ENCODE measurements around the gene FBXO40.
"Not testable (repeated sequence)": the region's sequence is repeated elsewhere in the genome, so short reads cannot be mapped to it uniquely, and the experiment has no call there.

The FBXO40 gene, protein sequence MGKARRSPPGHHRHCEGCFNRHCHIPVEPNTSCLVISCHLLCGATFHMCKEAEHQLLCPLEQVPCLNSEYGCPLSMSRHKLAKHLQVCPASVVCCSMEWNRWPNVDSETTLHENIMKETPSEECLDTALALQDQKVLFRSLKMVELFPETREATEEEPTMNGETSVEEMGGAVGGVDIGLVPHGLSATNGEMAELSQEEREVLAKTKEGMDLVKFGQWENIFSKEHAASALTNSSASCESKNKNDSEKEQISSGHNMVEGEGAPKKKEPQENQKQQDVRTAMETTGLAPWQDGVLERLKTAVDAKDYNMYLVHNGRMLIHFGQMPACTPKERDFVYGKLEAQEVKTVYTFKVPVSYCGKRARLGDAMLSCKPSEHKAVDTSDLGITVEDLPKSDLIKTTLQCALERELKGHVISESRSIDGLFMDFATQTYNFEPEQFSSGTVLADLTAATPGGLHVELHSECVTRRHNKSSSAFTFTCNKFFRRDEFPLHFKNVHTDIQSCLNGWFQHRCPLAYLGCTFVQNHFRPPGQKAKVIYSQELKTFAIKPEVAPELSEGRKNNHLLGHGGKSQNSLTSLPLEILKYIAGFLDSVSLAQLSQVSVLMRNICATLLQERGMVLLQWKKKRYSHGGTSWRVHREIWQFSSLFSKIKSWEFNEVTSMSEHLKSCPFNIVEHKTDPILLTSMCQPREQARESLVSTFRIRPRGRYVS

DNA sequence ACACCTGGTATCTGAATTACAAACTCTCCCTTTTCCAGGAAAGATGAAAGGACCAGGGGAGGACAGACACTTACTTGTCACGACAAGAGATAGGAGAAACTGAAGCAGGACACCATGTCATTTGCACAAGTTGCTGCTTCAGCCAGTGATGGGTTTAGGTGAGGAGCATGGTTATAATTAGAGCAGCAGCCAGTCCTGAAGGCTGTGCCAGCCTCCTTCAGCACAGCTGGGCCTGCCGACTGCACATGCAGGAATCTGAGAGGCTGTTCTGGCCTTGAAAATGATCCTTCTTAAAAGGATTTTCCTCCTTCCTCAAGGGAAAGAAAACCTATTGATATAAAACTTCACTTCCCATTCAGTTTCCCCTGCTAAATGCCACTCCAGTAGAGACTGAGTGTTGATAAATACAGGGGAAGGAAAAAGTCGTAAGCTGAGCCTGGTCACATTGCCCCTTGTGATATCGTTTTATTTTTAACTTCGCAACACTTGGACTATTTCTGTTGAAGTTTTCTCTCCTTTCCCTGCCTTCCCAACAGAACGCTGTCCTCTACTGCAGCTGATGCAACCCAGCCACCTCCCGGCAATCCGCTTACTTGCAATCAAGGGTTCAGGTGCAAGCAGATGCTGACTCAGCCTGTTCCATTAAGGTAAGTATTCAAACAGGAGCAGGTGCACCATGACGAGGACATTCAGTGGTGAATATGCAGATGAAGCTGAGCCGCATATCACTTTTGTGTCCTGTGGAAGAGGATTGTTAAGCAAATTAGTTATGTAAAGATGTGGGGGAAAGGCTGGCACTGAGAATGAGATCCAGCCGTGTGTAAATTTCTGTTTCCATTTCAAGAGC lies at the start of gene FBXO40:
Gene FBXO40 (plus strand): TSS at position 524 of the 847 bp plus-strand sequence. CDS start 27,197 bp downstream, outside the sequence.
- DNase-seq (ENCODE audit: low read depth) = no peak

DNA sequence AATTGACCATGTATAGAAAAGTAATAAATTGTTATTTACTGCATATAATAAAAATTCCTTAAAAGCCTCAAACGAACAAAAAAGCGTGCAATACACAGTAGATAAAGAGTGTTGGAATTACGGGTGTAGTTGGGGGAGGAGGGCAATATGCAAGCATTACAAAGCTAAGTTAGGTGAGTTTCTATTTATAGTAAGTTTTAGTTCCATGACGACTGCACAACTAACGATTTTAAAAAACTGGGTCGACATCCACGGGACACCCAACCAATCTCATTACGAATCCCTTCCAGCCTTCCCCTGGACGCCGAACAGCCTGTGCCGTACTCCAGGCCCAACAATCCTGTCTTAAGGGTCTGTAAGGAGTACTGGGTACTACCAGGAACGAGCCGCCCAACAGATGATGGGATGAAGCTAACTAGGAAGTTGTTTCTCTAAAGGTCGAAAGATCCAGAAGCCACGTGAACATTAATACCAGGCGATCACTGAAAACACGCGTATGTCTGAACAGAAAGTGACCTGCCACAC lies 48.1 kb upstream of the FBXO40 start:
- DNase-seq (ENCODE audit: low read depth) = no peak

DNA sequence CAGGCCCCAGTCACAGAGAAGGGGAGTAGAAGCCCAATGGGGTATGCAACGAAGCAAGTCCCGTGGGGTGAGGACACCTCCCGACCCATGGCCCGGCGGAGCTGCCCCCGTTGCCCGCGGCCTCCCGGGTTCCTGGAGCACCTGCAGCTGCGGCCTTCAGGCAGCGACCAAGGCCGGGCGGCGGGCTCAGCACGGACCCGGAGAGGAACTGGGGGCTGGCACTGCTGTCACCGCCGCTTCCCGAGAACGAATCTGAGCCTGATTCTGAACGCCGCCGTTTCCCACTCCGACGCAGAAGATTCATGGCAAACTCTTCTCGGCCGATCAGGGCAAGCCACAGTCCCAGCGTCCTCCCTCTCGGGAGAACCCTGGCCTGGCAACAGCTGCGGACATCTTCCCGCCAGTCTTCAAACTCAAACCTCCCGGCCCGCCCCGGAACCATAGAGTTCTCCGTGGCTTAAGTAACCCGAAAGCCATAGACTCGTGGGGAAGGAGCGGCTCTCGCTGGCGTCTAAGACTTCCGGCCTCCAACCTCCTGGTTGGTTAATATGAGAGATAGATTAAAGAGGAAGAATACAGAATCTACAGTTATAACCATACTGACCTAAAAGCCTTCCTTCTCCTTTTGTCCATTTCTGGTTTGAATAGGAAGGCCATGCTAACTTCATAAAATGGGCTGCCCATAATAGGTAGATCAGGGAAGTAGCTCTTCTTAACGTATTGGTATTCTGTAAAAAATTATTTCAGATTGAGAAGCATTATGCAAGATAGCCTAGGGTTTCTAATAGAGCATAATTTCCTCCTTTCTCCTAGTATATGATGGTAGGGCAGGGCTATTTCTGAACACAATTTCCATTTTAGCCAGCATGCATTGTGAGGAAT lies 47.4 kb upstream of the FBXO40 start, which contains the start of gene POLQ:
Gene POLQ (minus strand): TSS at position 415 of the 882 bp plus-strand sequence. CDS start 111 bp downstream, at position 304.
- peak; percentile 90 for DNase-seq (ENCODE audit: low read depth)

DNA sequence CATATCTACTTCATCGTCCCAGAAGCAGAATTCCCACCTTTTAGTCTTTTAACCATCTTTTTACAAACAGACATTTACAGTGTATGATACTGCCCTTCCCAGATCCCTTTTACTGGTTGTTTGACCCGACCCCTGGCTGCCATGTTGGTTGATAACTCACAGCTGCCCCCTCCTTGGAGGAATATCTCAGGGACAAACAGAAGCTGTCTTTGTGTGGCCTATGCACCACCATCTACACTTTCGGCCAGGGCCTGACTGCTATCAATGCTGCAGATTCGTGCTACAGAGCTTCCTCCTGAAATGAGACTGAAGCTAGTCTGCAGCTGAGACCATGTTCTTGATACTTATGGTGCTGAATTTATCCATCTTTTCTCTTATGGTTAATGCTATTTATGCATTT lies 40.8 kb upstream of the FBXO40 start:
- no peak for DNase-seq (ENCODE audit: low read depth)

DNA sequence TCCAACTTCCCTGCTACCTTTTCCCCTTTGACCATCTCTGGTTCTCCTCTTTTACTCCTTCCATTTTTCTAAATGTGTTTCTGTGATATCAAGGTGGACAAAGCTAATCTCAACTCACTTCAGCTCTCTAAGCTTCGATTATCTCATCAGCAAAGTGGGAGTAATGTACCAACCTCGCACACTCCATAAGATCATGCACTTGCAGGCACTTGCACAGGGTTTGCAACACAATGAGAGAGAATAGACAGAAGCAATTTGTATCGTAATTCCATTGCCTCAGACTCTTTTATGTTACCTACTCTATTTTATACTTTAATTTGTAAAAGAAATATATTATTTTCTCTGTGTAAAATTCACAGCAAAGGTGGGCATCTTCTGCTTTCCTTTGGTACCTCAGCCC lies 40.4 kb upstream of the FBXO40 start:
- no peak for DNase-seq (ENCODE audit: low read depth)

DNA sequence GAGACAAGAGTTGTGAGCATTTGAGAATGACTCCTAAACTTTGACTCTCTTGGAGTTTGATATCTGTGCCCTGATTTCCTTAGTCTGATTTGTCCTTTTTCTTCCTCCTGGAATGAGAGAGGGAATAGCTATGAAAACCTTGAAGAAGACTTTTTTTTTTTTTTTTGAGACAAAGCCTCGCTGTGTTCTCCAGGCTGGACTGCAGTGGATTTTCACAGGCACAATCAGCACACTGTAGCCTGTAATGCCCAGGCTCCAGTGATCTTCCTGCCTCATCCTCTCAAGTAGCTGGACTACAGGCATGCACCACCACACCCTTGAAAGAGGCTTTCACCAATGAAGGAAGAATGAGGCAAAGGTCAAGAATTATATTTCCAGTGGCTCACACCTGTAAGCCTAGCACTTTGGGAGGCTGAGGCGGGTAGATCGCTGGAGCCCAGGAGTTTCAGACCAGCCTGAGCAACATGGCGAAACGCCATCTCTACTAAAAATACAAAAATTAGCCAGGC lies 35.7 kb upstream of the FBXO40 start:
- no peak for DNase-seq (ENCODE audit: low read depth)

DNA sequence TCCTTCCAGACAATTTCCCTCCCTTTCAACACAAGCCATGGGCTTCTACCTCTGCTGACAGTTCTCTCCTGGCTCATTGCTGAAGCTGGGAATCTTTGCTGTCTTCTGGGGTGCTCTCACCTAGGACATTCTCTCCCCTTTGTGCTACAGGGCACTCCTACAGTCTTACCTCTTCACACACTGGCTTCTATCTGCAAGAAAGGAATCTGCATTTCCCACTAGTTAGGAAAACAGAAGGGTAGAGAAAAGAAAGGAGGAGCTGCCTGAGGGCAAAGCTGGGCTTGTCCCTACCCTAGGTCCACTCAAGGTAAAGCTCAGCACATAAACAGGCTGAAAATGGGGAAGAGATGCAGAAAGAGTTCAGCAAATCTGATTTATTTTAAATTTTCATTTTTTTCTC lies 31.0 kb upstream of the FBXO40 start:
- no peak for DNase-seq (ENCODE audit: low read depth)

DNA sequence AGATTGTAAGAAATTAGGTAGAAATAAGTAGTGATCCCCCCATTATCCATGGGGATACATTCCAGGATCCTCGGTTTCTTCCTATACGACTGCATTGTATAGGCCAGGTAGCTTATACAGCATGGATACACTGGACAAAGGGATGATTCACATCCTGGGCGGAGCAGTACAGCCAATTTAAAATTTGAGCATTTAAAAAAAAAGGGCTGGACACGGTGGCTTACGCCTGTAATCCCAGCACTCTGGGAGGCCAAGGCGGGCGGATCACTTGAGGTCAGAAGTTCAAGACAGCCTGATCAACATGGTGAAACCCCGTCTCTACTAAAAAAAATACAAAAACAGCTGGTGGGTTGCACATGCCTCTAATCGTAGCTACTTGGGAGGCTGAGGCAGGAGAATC lies 26.4 kb upstream of the FBXO40 start:
- no peak for DNase-seq (ENCODE audit: low read depth)

DNA sequence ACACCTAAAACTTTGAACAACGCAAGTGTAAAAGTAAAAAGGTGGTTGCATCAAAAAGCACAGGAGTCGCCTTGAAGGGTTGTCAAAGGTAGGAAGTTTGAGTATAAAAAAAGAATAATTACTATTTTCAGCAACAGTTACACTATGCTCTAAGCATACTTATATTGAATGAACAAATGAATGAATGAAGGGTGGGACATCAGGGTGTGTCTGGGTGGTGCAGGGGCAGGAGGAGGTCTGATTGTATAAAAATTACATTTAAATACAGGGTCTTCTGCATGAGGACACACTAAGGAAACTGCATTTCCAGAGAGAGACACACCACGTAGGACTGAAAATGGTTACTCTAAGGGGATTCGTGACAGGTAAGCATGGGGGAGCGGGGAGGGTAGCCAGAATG lies 25.5 kb upstream of the FBXO40 start, which contains the start of gene ARGFX:
Gene ARGFX (plus strand): TSS at position 301 of the 400 bp plus-strand sequence. CDS start 2,765 bp downstream, outside the sequence.
- DNase-seq (ENCODE audit: low read depth) = no peak

DNA sequence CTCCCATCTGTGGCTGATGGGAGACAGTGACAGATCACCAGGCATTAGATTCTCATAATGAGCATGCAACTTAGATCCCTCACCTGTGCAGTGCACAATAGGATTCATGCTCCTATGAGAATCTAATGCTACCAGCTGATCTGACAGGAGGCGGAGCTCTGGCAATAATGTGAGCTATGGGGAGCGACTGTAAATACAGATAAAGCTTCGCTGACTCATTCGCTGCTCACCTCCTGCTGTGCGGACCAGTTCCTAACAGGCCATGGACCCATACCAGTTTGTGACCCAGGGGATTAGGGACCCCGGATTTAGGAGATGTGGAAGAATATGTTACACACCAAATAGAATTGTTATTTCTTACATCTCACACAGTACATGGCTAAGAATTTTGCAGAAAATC lies 18.7 kb upstream of the FBXO40 start:
- DNase-seq (ENCODE audit: low read depth) = no peak

DNA sequence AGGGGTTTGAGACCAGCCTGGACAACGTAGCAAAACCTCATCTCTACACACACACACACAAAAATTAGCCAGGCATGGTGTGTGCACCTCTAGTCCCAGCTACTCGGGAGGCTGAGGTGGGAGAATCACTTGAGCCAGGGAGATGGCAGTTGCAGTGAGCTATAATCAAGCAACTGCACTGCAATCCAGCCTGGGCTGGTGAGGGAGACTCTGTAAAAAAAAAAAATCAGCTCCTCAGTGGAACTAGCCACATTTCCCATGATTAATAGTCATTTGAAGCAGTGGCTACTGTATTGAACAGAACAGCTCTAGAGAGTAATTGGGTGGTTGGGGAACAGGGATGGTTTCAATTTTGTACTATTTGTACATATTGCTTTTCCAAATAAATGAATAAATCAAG lies 11.5 kb upstream of the FBXO40 start:
- DNase-seq (ENCODE audit: low read depth) = no peak

DNA sequence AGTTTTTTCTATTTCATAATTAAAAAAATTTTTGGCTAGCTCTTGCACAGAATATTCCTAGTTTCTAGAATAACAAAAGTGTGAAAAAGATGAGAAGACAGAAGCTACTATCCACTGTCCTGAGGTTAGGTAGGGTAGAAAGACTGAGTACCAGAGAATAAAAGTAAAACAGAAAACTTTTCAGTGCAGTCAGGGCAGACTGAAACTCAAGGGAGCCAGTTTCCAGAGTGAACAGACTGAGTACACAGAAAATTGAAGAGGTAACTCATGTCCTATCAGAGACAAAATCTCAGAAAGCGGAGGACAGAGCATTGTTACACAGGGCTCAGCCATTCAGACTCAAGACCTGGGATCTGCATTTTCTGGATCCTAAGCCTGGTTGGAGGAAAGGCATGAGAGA lies 8.8 kb upstream of the FBXO40 start:
- no peak for DNase-seq (ENCODE audit: low read depth)

DNA sequence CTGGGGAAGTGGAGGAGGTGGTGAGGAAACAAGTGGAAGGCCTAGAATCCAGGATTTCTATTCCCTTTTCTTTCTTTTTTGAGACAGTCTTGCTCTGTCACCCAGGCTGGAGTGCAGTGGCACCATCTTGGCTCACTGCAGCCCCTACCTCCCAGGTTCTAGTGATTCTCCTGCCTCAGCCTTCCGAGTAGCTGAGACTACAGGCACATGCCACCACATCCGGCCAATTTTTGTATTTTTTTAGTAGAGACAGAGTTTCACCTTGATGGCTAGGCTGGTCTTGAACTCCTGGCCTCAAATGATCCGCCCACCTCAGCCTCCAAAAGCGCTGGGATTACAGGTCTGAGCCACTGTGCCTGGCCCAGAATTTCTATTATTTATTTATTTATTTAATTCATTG lies 627 bp downstream of the FBXO40 start:
- not testable (repeated sequence) for DNase-seq (ENCODE audit: low read depth)

DNA sequence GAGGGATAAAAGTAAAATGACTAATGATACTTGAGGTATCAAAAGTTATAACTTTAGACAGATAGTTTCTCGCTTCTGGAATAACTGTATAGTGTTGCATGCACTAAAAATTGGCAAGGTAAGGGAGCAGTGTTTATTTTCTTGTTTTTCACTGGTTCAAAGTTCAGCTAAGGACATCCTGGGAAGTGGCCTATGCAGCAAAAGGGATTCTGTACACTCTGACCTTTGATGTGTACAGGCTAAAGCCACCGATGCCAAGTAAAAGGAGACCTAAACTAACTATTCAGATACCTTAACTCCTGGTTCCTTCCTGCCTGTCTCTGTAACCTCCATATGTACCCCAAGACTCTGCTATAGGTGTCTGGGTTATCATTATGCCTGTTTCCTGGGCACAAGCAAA lies 1.7 kb downstream of the FBXO40 start:
- DNase-seq (ENCODE audit: low read depth) = no peak

DNA sequence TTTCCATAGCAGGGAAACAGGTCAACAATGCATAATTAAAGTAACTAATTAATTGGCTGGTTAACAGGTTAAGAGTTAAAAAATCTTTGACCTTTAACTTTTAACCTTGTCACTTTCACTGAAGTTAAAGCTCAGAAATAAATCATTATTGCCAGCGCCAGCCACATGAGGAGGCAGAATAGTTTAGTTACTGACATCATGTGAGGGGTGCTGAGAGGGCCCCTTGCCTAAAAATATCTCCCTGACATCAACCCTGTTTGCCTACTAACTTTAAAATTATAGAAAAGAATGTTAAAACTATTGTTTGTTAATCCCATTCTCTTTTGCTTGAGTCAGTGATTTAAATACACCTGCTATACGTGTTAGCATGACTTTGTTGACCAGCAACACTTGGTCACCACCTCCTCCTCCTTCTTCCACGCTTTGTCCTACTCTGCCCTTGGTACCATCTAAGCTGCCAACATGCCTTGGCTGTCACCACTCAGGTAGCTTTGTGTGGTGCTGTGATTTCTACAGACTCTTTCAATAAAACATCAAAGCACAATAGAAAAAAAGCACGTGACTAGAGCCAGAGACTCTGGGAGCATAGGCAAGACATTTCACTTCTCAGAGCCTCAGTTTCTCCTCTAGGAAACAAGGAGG lies 2.7 kb downstream of the FBXO40 start:
- no peak for DNase-seq (ENCODE audit: low read depth)

DNA sequence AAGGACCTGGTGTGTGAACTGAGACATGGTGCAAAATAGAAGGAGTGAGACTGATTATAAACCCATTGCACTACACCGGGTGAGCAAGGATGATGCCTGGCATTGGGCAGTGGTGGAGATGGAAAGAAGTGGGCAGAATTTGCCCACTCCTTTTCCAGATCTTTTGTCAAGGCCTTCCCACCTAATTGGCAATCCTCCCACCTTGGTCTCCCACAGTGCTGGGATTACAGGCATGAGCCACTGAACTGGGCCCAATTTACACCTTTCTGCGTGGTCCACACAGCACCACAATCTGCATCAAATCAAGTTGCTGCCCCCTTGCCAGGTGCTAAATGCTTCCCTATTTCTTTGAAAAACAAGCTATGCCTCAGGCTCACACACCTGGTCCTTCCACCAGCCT lies 5.4 kb downstream of the FBXO40 start:
- no peak for DNase-seq (ENCODE audit: low read depth)

DNA sequence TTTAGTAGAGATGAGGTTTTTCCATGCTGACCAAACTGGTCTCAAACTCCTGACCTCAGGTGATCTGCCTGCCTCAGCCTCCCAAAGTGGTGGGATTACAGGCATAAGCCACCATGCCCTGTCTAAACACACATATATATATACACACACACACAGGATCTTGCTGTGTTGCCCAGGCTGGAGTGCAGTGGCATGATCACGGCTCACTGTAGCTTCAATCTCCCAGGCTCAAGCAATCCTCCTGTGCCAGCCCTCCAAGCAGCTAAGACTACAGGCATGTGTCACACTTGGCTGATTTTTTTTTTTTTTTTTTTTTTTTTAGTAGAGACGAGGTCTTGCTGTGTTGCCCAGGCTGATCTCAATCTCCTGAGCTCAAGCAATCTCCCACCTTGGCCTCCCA lies 6.7 kb downstream of the FBXO40 start:
- not testable (repeated sequence) for DNase-seq (ENCODE audit: low read depth)

DNA sequence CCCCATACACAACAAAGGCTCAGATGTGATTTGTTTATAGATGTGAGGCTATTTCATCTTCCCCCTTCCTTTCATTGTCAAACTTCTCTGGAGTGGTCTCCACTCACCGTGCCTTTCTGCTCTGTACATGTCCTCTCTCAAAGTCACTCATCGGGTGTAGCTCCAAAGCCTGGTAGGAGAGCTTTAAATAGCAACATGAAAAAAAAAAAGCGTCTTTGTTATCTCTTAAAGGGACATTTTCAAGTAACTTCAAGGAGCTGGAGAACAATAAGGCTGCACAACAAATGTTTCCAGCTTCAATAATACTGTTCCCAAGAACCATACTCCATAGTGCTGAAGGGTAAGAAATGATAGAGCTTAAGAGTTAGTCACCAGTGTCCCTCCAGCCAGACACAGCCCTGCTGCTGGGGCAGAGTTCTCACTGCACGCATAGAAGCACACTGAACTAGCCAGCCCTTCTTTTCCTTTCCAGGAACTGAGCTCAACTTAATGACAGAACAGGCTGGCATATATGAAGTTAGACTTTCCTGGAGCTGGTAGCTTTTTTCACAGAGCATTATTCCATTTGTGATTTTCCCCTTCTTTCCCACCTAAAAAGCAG lies 8.1 kb downstream of the FBXO40 start:
- DNase-seq (ENCODE audit: low read depth) = no peak

DNA sequence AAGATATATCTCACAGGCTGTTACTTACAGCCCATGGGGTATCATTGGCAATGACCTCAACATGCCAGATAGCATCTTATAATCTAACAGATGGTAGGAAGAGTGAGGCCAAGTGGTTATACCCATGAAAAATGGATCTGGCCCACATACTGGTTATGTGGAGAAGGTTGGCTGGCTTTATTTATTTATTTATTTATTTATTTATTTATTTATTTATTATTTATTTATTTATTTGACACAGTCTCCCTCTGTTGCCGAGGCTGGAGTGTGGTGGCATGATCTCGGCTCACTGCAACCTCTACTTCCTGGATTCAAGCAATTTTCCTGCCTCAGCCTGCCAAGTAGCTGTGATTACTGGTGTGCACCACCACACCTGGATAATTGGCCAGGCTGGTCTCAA lies 11.6 kb downstream of the FBXO40 start:
- DNase-seq (ENCODE audit: low read depth) = no peak

DNA sequence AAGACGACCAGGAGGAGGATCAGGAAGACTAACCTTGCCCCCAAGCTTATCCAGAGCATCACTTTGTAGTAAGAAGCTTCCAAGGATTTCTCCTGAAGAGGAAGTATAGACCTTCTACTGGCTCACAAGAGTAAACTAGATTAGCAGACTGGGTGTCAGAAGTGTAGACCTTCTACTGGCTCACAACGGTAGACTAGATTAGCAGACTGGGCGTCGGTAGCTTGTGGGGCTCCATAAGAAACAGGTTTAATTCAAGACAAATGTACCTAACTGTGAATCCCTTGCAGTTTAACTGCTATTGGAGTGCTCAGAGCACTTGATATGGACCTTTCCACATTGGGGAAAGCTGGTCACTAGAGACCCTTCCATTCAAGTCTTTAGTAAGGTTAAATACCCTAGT lies 12.9 kb downstream of the FBXO40 start:
- no peak for DNase-seq (ENCODE audit: low read depth)
